GM21423 (cell line): Measurements from ENCODE around the gene PGF.

Source experiments
- ATAC-seq: cut with Tn5 transposase; IDR thresholded peaks from one replicate; pipeline ENCODE4 v1.9.1; 2021; ENCODE audit warnings: mild to moderate bottlenecking, moderate library complexity; ENCODE audit not compliant: unreplicated experiment

The PGF gene

GRCh38 chr14:74921987-74922751 lies 33.2 kb downstream of the PGF start:
- no peak for ATAC-seq

DNA sequence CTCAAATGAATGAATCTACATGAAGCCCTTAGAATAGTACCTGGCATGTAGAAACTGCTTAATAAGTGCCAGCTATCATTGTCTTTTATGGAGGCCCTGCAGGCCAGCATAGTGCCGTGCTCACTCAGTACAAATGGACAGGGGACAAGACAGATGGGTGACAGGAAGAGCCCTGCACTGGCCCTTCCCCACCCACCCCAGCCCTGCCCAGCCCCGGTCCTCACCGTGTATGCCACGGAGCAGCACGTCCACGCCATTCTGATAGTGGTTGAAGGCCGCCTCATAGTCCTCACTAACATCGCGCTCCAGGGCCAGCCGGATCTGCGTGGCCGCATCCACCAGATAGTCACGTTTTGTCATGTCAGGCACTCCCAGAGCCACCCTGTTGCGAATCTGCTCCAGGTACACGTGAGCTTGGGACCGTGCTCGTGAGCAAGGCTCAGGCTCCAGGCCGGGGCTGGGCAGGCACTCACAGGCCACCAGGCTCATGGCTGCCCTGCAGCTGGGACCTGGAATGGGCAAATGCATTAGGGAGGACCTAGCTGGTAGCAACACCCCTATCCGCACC lies 34.3 kb downstream of the PGF start:
- no peak for ATAC-seq

GRCh38 chr14:74920281-74920680 lies 35.1 kb downstream of the PGF start:
- no peak for ATAC-seq

DNA sequence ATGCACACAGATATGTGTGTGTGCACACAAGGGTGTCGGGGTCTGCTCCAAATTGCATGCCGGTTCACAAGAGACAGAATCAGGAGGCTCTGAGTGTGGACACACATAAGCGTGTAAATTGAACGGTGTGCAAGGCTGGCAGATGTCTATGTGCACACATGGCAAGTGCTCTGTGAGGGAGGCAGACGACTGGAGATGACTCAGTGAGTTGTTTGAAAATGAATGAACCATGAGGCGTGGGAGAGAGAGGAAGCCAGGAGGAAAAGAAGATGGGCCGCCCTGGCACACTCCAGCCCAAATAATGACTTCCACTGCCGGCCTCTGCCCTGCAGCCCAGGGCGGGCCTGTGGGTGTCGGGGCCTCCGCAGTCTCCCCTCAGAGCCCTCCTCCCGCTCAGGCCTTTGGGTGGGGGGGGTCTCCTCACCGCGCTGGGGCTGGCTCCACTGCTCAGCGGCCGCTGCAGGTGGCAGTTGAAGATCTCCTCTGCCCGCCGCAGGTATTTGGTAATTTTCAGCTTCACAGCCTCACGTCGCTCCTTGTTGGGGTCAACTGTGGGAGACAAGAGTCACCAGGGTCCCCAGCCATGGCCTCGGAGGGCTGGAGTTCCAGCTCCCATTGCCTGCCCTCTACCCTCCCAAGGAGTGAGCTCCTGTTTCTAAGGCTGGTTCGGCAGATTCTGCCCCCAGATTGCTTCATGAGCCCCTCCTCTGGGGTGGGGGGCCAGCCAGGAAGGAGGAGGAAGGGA lies 35.8 kb downstream of the PGF start:
- ATAC-seq: no peak

DNA sequence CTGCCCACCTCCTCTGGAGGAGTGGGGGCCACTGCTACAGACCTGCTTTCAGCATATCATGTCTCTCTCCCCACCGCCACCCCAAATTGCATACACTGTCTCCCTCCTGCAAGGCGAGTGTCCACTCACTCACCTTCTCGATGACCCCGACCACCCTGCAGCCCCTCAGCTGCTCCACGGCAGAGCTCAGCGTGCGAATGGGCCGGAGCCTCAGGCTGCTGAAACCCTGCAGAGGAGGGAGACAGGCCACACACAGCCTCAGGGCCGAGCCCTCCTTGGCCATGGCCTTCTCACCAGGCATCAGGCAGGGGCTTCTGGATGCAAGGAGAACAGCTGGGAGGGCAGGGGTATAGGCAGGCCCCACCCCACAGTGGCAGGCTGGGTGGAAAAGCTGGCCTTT lies 37.0 kb downstream of the PGF start:
- no peak for ATAC-seq

DNA sequence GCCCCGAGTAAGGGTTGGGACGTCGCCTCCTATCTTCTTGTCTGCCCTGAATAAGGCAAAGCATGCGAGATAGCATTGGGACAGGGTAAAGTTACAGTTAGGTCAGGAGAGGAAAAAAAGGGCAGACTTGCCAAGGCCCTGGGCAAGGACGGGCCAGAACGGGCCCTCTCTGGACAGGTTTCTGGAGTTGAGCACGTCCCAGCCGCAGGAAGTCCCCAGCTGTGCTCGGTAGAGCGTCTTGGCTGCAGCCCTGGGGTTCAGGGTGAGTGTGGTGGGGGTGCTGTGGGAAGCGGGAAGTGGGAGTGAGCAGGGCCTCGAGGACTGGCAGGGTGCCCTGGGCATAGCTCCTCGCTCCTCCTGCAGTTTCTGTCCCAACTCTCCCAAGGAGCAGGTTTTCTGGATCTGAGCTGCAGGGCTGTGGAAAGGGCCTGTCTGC lies 37.7 kb downstream of the PGF start:
- ATAC-seq: no peak

- ATAC-seq: no peak
Observed at GRCh38 chr14:74917178-74917543, 38.2 kb downstream of the PGF start.

GRCh38 chr14:74915826-74916225 lies 39.6 kb downstream of the PGF start:
- no peak for ATAC-seq

DNA sequence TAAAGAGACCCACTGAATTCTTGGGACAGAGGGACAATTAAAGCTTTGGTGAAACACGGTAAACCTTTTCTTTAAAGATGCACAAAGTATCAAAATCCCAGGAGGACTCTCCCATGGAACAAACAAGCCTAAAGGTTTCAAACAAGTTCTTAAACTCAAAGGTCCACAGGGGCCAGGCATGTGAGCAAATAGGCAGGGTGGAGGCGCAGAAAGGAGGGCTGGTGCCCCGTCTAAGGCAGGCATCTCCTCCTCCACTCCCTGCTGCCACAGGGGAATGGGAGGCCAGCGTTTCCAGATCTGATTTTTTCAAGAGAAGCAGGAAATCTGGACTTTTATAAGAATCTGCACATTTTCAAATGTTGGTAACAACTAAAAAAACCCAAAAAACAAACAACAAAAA lies 40.0 kb downstream of the PGF start:
- ATAC-seq: no peak

DNA sequence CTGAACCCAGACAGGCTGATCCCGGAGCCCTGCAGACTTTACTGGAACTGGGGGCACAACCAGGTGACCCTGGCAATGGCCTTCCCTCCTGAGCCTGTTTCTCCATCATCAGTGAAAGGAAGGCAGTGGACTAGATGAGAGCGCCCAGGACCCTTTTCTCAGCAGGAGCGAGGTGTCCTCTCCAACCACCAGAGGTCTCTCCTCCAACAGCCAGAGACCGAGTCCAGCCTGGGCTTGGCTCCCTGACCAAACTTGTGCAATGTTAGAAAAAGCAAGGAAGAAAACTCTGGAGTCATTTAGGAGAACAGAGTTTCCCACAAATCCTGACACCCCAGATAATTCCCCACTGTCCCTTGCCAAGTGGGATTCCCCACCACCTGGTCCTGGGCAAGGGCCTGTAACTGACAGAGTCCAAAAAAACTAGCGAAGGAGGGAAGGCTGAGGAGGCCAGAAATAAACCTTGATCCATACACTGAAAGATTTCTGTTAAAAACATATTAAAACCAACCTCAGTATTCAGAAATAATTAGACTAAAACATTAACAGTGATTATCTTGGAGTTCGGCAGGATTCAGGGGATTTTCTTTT lies 41.3 kb downstream of the PGF start:
- ATAC-seq: no peak

DNA sequence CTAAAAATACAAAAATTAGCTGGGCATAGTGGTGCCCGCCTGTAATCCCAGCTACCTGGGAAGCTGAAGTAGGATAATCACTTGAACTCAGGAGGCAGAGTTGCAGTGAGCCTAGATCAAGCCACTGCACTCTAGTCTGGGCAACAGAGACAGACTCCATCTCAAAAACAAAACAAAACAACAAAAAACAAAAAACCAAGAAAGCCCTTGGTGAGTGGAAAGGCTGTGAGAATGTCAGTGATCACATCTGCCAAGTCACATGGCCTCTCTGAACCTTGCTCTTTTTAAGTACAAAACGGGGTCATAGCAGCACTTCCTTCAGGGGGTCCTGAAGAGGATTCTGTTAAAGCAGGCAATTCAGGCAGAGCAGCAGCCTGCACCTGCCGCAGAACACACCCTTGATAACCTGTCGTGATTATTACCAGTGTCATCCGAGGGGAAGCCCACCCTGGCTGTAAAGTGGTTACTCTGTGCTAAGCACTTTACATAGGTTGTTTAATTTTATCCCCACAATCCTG lies 41.9 kb downstream of the PGF start:
- ATAC-seq: no peak

- ATAC-seq: no peak
Observed at GRCh38 chr14:74912801-74913200, 42.6 kb downstream of the PGF start.

GRCh38 chr14:74912111-74912510 lies 43.3 kb downstream of the PGF start:
- no peak for ATAC-seq

DNA sequence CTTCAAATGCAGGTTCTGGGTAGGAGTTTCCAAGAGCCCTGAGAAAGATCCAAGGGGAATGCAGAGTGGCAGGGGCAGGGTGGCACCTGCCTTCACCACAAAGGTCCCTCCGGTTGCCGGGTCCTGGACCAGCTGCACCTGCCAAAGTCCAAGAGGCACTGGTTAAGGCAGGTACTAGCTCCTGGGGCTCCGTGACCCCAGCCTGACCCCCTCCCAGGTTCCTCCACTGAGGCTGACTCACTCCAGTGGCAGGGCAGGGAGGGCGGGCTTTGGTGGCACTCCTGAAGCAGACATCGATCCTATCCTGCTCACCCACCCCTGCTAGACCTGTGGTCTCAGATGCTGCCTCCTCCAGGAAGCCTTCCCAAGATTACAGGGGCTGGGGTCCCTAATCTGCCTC lies 43.7 kb downstream of the PGF start:
- no peak for ATAC-seq

DNA sequence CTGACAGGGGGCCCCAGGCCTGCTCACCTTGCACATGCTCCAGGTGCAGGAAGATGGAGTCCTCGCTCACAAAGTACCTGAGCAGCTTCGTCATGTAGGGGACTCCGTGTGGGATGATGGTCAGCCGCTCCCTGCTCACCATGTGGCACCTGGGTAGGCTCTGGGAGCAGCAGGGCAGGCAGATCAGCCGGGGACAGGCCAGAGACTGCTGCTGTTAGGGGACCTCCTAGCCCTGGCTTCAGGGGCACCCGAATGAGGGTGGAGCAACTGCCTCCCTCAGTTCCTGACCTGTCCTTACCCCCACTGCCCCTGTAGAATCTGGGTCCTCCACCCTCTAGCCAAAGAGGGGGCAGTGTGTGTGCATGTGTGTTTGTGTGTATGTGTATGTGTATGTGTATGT lies 44.2 kb downstream of the PGF start:
- ATAC-seq: no peak

- ATAC-seq: no peak
Observed at GRCh38 chr14:74910556-74910955, 44.8 kb downstream of the PGF start.

DNA sequence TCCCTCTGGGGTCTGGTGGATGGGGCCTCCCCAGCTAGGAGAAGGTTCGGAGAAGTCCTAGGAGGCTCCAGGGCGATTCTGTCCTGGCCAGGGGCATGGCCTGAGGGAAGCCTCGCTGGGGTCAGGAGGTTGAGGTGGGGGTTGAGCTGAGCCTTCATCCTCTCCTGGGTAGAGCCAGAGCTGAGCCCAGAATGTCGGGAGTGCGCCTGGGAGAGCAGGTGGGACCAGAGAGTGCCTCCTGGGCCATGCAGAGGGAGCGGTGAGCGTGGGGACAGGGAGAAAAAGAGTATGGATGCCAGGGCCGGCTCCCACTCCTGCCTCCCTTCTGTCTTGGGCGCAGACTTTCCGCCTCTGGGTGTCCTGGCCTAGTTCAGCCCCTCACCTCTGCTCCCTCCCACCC lies 45.5 kb downstream of the PGF start:
- no peak for ATAC-seq

DNA sequence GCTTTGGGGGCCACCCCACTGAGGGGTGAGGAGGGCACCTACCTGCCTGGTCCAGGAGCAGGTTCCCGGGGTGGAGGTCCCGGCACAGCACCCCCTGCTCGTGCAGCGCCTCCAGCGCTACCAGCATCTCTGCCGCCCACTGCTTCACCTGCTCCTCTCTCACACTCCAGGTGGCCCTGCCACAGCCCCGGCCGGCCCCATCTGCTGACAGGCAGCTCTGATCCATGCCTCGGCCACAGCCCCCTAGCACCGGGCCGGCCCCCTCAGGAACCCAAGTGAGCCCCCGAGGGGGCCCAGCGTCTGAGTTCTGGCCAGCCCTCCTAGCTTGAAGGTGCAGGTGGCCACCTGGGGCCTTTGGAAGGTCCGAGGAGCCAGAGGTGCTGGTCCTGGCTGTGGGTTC lies 45.9 kb downstream of the PGF start:
- no peak for ATAC-seq

- ATAC-seq: no peak
Observed at GRCh38 chr14:74908861-74909341, 46.5 kb downstream of the PGF start.

DNA sequence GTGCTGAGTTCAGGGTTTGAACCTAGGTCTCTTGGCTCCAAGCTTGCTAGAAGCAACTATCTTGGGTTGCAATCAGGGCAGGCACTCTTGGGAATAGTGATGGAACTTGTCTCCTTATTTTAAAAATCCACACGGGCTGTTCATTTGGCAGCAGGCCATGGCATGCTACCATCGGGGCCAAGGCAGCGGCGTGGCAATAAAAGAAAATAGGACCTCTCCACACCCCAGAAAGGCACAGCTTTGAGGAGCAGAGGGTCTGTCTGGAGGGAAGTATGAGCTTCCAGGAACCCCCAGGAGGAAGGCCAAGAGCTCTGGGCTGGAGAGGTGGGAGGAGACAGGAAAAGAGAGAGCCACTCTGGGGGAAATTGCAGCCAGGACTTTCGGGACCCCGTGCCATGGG lies 47.7 kb downstream of the PGF start:
- ATAC-seq: no peak

DNA sequence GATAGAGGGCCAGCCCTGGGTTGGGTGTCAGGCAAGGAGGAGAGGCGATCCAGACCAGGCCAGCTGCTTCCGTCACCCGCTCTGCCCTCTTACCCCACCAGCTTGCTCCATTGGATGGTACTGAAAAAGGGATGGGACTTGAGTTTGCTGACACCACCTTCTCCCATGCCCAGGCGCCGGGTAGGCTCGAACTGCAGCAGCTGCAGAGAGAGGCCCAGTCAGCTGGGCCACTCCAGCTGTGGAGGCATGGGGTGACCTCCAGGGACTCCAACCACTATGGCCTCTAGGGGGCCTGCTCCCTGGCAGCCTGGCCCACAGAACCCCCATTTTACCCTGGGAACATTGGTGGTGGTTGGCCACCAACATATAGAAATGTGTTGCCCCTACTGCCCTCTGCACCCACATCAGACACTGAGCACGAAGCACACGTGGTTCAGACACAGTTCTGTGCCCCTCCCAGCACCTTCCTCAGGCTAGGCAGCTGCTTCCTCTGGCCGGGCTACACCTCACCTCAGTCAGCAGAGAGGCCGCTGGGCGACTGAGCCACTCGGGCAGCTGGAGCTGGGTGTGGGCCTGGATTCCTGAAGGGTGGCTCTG lies 48.4 kb downstream of the PGF start:
- no peak for ATAC-seq
